ENCODE results near the gene ARL6.
"Not testable (repeated sequence)": the region's sequence is repeated elsewhere in the genome, so short reads cannot be mapped to it uniquely, and the experiment has no call there.

The ARL6 gene

GRCh38 chr3:97830638-97831037, 66.1 kb downstream of the ARL6 start:
- Histone ChIP-seq H3K4me1 (no peaks in the 10 kb centered on the region), H3K4me2 (ENCODE audit: low read length) (no peak overlapping the region), H3K4me3 (ENCODE audit: low read depth, low read length) (no peak overlapping the region), H2AFZ (no peak overlapping the region), H3K36me3 (ENCODE audit: control insufficient read depth, insufficient read depth, low read length) (no peaks in the 10 kb centered on the region), H3K79me2 (peaks cover 9% of the 10 kb centered on the region), H3K9ac (no peak overlapping the region), H3K9me3 (ENCODE audit: control insufficient read depth, low read length) (no peaks in the 10 kb centered on the region), H3K27me3 (ENCODE audit: control insufficient read depth, insufficient read depth, low read length) (no peaks in the 10 kb centered on the region), H3K27ac (no peak overlapping the region)
- TF ChIP-seq, protein P1, sequence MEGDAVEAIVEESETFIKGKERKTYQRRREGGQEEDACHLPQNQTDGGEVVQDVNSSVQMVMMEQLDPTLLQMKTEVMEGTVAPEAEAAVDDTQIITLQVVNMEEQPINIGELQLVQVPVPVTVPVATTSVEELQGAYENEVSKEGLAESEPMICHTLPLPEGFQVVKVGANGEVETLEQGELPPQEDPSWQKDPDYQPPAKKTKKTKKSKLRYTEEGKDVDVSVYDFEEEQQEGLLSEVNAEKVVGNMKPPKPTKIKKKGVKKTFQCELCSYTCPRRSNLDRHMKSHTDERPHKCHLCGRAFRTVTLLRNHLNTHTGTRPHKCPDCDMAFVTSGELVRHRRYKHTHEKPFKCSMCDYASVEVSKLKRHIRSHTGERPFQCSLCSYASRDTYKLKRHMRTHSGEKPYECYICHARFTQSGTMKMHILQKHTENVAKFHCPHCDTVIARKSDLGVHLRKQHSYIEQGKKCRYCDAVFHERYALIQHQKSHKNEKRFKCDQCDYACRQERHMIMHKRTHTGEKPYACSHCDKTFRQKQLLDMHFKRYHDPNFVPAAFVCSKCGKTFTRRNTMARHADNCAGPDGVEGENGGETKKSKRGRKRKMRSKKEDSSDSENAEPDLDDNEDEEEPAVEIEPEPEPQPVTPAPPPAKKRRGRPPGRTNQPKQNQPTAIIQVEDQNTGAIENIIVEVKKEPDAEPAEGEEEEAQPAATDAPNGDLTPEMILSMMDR (IDR thresholded peaks at IDR 0.05) = no peak

DNA sequence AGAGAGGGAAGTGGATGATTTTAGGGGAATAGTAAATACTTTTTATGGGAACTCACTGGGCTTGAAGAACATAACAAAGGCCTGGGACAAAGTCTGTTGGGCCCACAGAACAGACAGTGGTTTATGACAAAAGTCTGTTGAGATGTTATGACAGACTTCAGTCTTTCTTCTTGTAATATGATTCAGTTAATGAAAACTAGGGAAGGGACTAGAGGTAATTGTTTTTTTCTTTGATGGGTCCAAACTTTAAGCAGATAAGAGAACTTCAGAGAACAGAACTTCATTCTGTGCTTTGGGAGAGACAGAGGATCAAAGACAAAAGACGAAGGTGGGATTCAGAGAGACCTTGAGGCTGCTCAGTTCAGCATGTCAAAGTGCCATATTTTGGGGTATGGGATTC, 66.6 kb downstream of the ARL6 start:
- Histone ChIP-seq H3K79me2 (peaks cover 9% of the 10 kb centered on the region), H3K27me3 (ENCODE audit: control insufficient read depth, insufficient read depth, low read length) (no peaks in the 10 kb centered on the region), H3K9ac (no peak overlapping the region), H3K4me2 (ENCODE audit: low read length) (no peak overlapping the region), H2AFZ (no peak overlapping the region), H3K4me3 (ENCODE audit: low read depth, low read length) (no peak overlapping the region), H3K4me1 (no peaks in the 10 kb centered on the region), H3K27ac (no peak overlapping the region), H3K36me3 (ENCODE audit: control insufficient read depth, insufficient read depth, low read length) (no peaks in the 10 kb centered on the region), H3K9me3 (ENCODE audit: control insufficient read depth, low read length) (no peaks in the 10 kb centered on the region)
- TF ChIP-seq, protein P1 (IDR thresholded peaks at IDR 0.05) = no peak

GRCh38 chr3:97833184-97833583, 68.6 kb downstream of the ARL6 start:
- H3K9ac ChIP-seq; H3K27me3 ChIP-seq (ENCODE audit: control insufficient read depth, insufficient read depth, low read length); H3K4me1 ChIP-seq; H3K79me2 ChIP-seq; H3K4me3 ChIP-seq (ENCODE audit: low read depth, low read length); H3K4me2 ChIP-seq (ENCODE audit: low read length); H2AFZ ChIP-seq; H3K27ac ChIP-seq; H3K36me3 ChIP-seq (ENCODE audit: control insufficient read depth, insufficient read depth, low read length); H3K9me3 ChIP-seq (ENCODE audit: control insufficient read depth, low read length): not testable (repeated sequence)

GRCh38 chr3:97835761-97836160, 71.2 kb downstream of the ARL6 start:
- Histone ChIP-seq H3K4me1 (peaks cover 3% of the 10 kb centered on the region), H3K9me3 (ENCODE audit: control insufficient read depth, low read length) (no peaks in the 10 kb centered on the region), H3K27me3 (ENCODE audit: control insufficient read depth, insufficient read depth, low read length) (no peaks in the 10 kb centered on the region), H3K9ac (no peak overlapping the region), H3K27ac (no peak overlapping the region), H3K4me3 (ENCODE audit: low read depth, low read length) (no peak overlapping the region), H3K79me2 (peaks cover 5% of the 10 kb centered on the region), H2AFZ (no peak overlapping the region), H3K36me3 (ENCODE audit: control insufficient read depth, insufficient read depth, low read length) (no peaks in the 10 kb centered on the region), H3K4me2 (ENCODE audit: low read length) (no peak overlapping the region)
- TF ChIP-seq, protein P1 (IDR thresholded peaks at IDR 0.05) = no peak

DNA sequence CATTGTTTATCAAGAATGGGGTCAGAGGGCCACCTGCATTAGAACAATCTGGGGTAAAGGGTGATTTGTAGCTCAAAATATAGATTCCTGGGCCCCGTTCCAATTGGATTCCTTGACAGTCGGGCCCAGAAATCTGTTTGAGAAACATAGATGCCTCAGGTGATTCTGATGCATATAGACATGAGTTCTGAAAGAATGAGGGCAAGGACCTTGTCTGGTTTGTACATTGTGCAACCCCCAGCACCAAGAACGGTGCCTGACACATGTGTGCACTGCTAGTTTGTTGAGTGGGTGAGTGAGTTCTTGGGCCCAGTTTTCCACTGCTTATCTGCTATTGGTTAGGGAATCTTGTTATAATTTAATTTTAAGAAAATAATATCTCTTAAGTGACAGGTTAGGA, 73.8 kb downstream of the ARL6 start:
- Histone ChIP-seq H3K9me3 (ENCODE audit: control insufficient read depth, low read length) (no peaks in the 10 kb centered on the region), H3K4me1 (peaks cover 3% of the 10 kb centered on the region), H3K27ac (no peak overlapping the region)

More for the DNA sequence above, 73.8 kb downstream of the ARL6 start:
- no peak overlapping the region for H3K4me3 ChIP-seq (ENCODE audit: low read depth, low read length)
- H3K36me3 ChIP-seq (ENCODE audit: control insufficient read depth, insufficient read depth, low read length) = no peaks in the 10 kb centered on the region
- H3K9ac ChIP-seq = no peak overlapping the region
- no peaks in the 10 kb centered on the region for H3K27me3 ChIP-seq (ENCODE audit: control insufficient read depth, insufficient read depth, low read length)
- H3K4me2 ChIP-seq (ENCODE audit: low read length) = no peak overlapping the region
- TF ChIP-seq, protein P1 (IDR thresholded peaks at IDR 0.05) = no peak
- no peak overlapping the region for H2AFZ ChIP-seq
- peaks cover under 1% of the 10 kb centered on the region for H3K79me2 ChIP-seq
